ENCODE measurements around the gene SLC34A3. TPM values are rescaled to one million over a fixed set of nuclear protein-coding genes. Genes with fewer than 3 reads are reported as not detected.

Gene SLC34A3
- total and polyA plus RNA-seq, 12 donors: not detected

DNA sequence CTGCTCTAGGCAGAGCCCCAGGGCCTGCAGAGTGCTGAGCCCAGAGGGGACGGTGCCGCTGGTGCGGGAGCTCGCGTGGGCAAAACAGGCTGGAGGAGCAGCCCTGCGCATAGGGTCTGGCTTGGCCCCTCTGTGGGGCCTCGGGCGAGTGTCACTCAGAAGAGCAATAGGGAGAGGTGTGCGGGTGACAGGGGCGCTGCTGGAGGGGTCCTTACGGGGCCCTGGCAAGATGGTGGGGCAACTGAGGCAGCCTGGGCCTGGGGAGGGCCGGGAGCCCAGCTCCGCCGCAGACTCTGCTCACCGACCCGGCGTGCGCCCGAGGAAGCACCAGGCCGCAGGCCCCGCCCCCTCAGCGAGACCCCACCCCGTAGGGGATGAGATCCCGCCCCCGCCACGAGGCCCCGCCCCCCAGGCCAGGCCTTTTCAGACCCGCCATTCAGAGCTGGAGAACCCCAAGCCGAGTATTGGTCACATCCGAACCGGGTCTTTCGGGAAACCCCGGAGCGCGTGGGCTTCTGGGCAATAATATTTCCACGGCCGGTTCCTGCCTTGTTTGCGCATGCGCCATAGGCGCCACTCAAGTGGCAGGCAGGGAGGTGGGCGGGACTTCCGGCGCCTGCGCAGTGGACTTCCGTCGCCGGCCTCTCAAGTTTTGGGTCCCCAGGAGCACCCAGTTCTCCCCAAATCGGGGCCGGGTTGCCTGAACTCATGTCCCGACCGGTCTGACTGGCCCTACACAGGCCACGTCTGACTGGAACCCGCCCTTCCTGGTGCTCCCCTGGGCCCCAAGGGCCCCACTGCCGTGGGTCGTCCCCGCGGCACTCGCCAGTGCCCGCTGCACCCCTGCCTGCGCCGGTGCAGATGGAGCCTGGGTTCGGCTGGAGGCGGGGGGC lies 7.4 kb upstream of the SLC34A3 start:
- H3K4me1 ChIP-seq: peaks cover 14 to 46% (median 32%) of the 10 kb centered on the region in 9 donors
- intact Hi-C loops (cut with DNase I): loop anchor here in 7 of 10 donors (1.0 to 5.0 kb wide), 5 partner anchors 17 to 36 kb away; partner anchors contain the start of genes ANAPC2 (in 6 of the 7), SSNA1 (in 6 of the 7), TPRN (in 1 of the 7) and TUBB4B (in 1 of the 7)
- H3K36me3 ChIP-seq: no peaks in the 10 kb centered on the region
- WGBS, 2 donors: 1% methylated on average over 63 of the region's 63 CpGs
- no peaks in the 10 kb centered on the region for H3K9me3 ChIP-seq
- TF ChIP-seq, protein P1, sequence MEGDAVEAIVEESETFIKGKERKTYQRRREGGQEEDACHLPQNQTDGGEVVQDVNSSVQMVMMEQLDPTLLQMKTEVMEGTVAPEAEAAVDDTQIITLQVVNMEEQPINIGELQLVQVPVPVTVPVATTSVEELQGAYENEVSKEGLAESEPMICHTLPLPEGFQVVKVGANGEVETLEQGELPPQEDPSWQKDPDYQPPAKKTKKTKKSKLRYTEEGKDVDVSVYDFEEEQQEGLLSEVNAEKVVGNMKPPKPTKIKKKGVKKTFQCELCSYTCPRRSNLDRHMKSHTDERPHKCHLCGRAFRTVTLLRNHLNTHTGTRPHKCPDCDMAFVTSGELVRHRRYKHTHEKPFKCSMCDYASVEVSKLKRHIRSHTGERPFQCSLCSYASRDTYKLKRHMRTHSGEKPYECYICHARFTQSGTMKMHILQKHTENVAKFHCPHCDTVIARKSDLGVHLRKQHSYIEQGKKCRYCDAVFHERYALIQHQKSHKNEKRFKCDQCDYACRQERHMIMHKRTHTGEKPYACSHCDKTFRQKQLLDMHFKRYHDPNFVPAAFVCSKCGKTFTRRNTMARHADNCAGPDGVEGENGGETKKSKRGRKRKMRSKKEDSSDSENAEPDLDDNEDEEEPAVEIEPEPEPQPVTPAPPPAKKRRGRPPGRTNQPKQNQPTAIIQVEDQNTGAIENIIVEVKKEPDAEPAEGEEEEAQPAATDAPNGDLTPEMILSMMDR (IDR thresholded peaks at IDR 0.05): no peak
- peak overlapping the region; percentile 70 to 96 (median 92) for H3K27ac ChIP-seq
- peaks cover 0 to 8% (median 4%) of the 10 kb centered on the region in 7 donors for H3K27me3 ChIP-seq
- DNase-seq (peak; percentile 96 to 98), ATAC-seq (peak; percentile 90 to 97 (median 95))
- peak overlapping the region; percentile 64 to 94 (median 76) for H3K4me3 ChIP-seq

DNA sequence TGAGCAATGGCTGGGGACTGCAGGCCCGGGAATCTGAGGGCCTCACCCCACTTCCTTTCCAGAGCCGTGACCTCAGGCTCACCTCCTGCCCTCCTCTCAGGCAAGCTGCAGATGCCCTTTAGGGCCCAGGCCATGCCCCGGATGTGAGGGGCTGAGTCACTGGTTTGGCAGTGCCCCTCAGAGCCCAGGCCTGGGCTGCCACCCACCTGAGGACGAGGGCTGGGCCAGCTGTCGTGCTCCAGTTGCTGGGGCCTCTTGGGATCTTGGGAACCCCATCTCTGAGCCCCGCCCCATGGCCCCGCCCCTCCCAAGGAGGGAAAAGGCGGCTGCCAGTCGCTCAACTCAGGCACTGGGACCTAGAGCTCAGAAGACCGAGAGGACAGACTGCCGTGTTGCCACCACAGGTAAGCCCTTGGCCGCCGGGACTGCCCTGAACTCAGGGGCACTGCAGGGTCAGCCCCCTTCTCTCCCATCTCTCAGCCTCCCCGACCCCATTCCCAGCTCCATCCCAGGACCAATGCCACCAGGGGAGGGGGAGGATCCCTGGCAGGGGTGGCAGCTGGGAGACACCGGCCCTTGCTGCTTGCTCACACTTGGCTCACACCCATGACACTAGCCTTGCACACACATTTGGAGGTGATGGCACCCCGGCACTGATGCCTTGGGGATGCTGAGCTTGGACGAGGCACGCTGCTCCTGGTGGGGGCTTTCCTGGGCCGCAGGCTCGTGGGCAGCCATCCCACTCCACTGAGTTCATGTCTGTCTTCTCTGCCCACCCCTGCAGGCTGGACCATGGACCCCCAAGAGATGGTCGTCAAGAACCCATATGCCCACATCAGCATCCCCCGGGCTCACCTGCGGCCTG lies 5.6 kb upstream of the SLC34A3 start, which contains the start of gene CYSRT1:
TSS of gene CYSRT1 (plus strand) at position 345 of the 865 bp plus-strand sequence. CDS start at position 793, 448 bp downstream.
- no peaks in the 10 kb centered on the region for H3K9me3 ChIP-seq
- intact Hi-C loops (cut with DNase I): loop anchor here in 7 of 10 donors (2.0 to 5.0 kb wide), 5 partner anchors 33 to 108 kb away; partner anchors contain the start of genes ANAPC2 (in 4 of the 7) and SSNA1 (in 4 of the 7)
- no peak for ATAC-seq
- H3K4me3 ChIP-seq: peak within 1 kb of the TSS; percentile 64 to 94 (median 76)
- TF ChIP-seq, protein P1 (IDR thresholded peaks at IDR 0.05): no peak
- no peaks in the 10 kb centered on the region for H3K36me3 ChIP-seq
- no peak for DNase-seq
- peaks cover 4 to 26% (median 21%) of the 10 kb centered on the region in 7 donors for H3K27me3 ChIP-seq
- 52 to 57% methylated on average over 22 to 23 of the region's 23 CpGs for WGBS, 2 donors
- peak within 1 kb of the TSS in 9 of 10 donors; percentile 89 to 96 (median 92) for H3K27ac ChIP-seq
- H3K4me1 ChIP-seq: peaks cover 7 to 34% (median 24%) of the 10 kb centered on the region in 9 donors

DNA sequence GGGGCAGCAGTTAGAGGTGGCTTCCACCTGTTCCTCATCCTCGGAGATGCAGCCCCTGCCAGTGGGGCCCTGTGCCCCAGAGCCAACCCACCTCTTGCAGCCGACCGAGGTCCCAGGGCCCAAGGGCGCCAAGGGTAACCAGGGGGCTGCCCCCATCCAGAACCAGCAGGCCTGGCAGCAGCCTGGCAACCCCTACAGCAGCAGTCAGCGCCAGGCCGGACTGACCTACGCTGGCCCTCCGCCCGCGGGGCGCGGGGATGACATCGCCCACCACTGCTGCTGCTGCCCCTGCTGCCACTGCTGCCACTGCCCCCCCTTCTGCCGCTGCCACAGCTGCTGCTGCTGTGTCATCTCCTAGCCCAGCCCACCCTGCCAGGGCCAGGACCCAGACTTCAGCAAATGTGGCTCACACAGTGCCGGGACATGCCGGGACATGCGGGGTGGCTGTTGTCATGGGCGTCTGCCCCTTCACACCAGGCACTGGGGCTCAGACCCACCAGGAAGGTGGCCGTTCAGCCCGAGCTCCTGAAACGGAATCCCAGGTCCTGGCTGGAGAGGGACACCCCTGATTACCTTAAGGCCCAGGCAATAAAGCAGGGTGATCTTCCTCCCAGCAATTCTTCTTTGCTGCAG lies 4.9 kb upstream of the SLC34A3 start:
- Histone ChIP-seq H3K36me3 (no peaks in the 10 kb centered on the region), H3K27me3 (peaks cover 7 to 33% (median 29%) of the 10 kb centered on the region in 7 donors), H3K4me3 (no peak overlapping the region), H3K4me1 (peaks cover 7 to 32% (median 24%) of the 10 kb centered on the region in 9 donors), H3K9me3 (no peaks in the 10 kb centered on the region), H3K27ac (no peak overlapping the region)
- DNase-seq (no peak), ATAC-seq (no peak)
- 76 to 84% methylated on average over 21 of the region's 21 CpGs for WGBS, 2 donors
- intact Hi-C loops (cut with DNase I): loop anchor here in 8 of 10 donors (2.0 to 5.0 kb wide), 8 partner anchors 34 to 109 kb away; partner anchors contain the start of genes ANAPC2 (in 2 of the 8) and SSNA1 (in 2 of the 8)
- TF ChIP-seq, protein P1 (IDR thresholded peaks at IDR 0.05): no peak

Data from heart right ventricle (tissue), 16 donors.